Measurements from ENCODE around the gene CADPS.

The CADPS gene

GRCh38 chr3:62882676-62883200 is 7.5 kb upstream of the CADPS start:
- no peak for ATAC-seq
- TF ChIP-seq ESRRG (CRISPR knock-in tag; IDR thresholded peaks at IDR 0.05) (no peak), CREB5 (CRISPR knock-in tag; IDR thresholded peaks at IDR 0.05; ENCODE audit: low read depth) (no peak), ARNTL (CRISPR knock-in tag; IDR thresholded peaks at IDR 0.05; ENCODE audit: borderline replicate concordance, low read depth) (no peak), ZFP3 (CRISPR knock-in tag; IDR thresholded peaks at IDR 0.05) (no peak), CSDC2 (CRISPR knock-in tag; IDR thresholded peaks at IDR 0.05) (no peak), PATZ1 (CRISPR knock-in tag; IDR thresholded peaks at IDR 0.05; ENCODE audit: borderline replicate concordance) (no peak), PPARA (CRISPR knock-in tag; IDR thresholded peaks at IDR 0.05; ENCODE audit: borderline replicate concordance) (no peak), TOX (CRISPR knock-in tag; IDR thresholded peaks at IDR 0.05; ENCODE audit: borderline replicate concordance) (no peak), RARB (CRISPR knock-in tag; IDR thresholded peaks at IDR 0.05) (no peak), OSR1 (CRISPR knock-in tag; IDR thresholded peaks at IDR 0.05) (no peak), TCF4 (CRISPR knock-in tag; IDR thresholded peaks at IDR 0.05; ENCODE audit: borderline replicate concordance) (no peak), ZFP30 (CRISPR knock-in tag; IDR thresholded peaks at IDR 0.05) (no peak), ISL1 (CRISPR knock-in tag; IDR thresholded peaks at IDR 0.05) (no peak), SNAI2 (CRISPR knock-in tag; IDR thresholded peaks at IDR 0.05) (no peak), CSRNP3 (CRISPR knock-in tag; IDR thresholded peaks at IDR 0.05) (no peak), ZNF565 (CRISPR knock-in tag; conservative IDR thresholded peaks at IDR 0.05; ENCODE audit: low read depth) (no peak), ZNF70 (CRISPR knock-in tag; IDR thresholded peaks at IDR 0.05) (no peak), ZNF8 (CRISPR knock-in tag; IDR thresholded peaks at IDR 0.05) (no peak), BACH2 (CRISPR knock-in tag; IDR thresholded peaks at IDR 0.05; ENCODE audit: borderline replicate concordance) (no peak), TSHZ2 (CRISPR knock-in tag; IDR thresholded peaks at IDR 0.05) (no peak)

- no peak for ATAC-seq
- TF ChIP-seq CSRNP3 (CRISPR knock-in tag; IDR thresholded peaks at IDR 0.05), result no peak
- TF ChIP-seq OSR1 (CRISPR knock-in tag; IDR thresholded peaks at IDR 0.05), result no peak
- TF ChIP-seq TCF4 (CRISPR knock-in tag; IDR thresholded peaks at IDR 0.05; ENCODE audit: borderline replicate concordance), result no peak
- no peak for TF ChIP-seq CSDC2 (CRISPR knock-in tag; IDR thresholded peaks at IDR 0.05)
- no peak for TF ChIP-seq RARB (CRISPR knock-in tag; IDR thresholded peaks at IDR 0.05)
- TF ChIP-seq POU6F1 (CRISPR knock-in tag; IDR thresholded peaks at IDR 0.05; ENCODE audit: borderline replicate concordance, low read depth), result no peak
These were observed 848 bp upstream of the CADPS start for GRCh38 chr3:62876064-62876463.
